Mesodermal cell (in vitro differentiated cells): Measurements from ENCODE around the gene FAIM2.

Experiments used
- H3K27ac ChIP-seq: 2 replicates; pipeline ENCODE4 v1.7.0; 2013; ENCODE audit warnings: mild to moderate bottlenecking, low read depth, low read length, moderate library complexity; ENCODE audit not compliant: severe bottlenecking
- H3K36me3 ChIP-seq: 2 replicates; pipeline ENCODE4 v1.7.1; 2013; ENCODE audit warnings: mild to moderate bottlenecking, low read length, moderate library complexity; ENCODE audit not compliant: control insufficient read depth, insufficient read depth
- H3K4me1 ChIP-seq: one replicate; pipeline ENCODE4 v1.7.1; 2013; ENCODE audit warnings: mild to moderate bottlenecking, low read length; ENCODE audit not compliant: insufficient read depth, control insufficient read depth, poor library complexity, severe bottlenecking
- H3K4me3 ChIP-seq: 2 replicates; pipeline ENCODE4 v1.7.0; 2013; ENCODE audit warnings: low read length, control low read depth, mild to moderate bottlenecking; ENCODE audit not compliant: insufficient read depth, poor library complexity, severe bottlenecking; ENCODE audit errors: extremely low read depth
- H3K9me3 ChIP-seq: 2 replicates; pipeline ENCODE4 v1.7.1; 2013; ENCODE audit warnings: mild to moderate bottlenecking, low read length, moderate library complexity; ENCODE audit not compliant: control insufficient read depth
- WGBS, 2 experiments: methylation state at CpG; one replicate each; pipeline ENCODE4 v1.1.5; 2013; ENCODE audit warnings: missing lambda C conversion rate in 2 of 2; ENCODE audit not compliant: insufficient coverage in 2 of 2; 5-methylcytosine and 5-hydroxymethylcytosine counted together

FAIM2 gene

GRCh38 chr12:49854976-49855375 lies 48.7 kb downstream of the FAIM2 start:
- Histone ChIP-seq H3K4me1 (no peaks in the 10 kb centered on the region), H3K36me3 (no peaks in the 10 kb centered on the region), H3K27ac (no peak overlapping the region), H3K4me3 (no peak overlapping the region), H3K9me3 (no peaks in the 10 kb centered on the region)
- WGBS, 2 experiments = 94 to 95% methylated on average over 3 of the region's 4 CpGs

GRCh38 chr12:49853671-49854070 lies 50.0 kb downstream of the FAIM2 start:
- 72 to 78% methylated on average over 2 of the region's 2 CpGs for WGBS, 2 experiments
- Histone ChIP-seq H3K36me3 (no peaks in the 10 kb centered on the region), H3K4me1 (no peaks in the 10 kb centered on the region), H3K4me3 (no peak overlapping the region), H3K27ac (no peak overlapping the region), H3K9me3 (no peaks in the 10 kb centered on the region)

GRCh38 chr12:49847161-49847560 lies 56.5 kb downstream of the FAIM2 start:
- Histone ChIP-seq H3K27ac (no peak overlapping the region), H3K36me3 (no peaks in the 10 kb centered on the region), H3K9me3 (no peaks in the 10 kb centered on the region), H3K4me3 (no peak overlapping the region), H3K4me1 (no peaks in the 10 kb centered on the region)
- WGBS, 2 experiments = 39 to 68% methylated on average over 2 of the region's 2 CpGs

- Histone ChIP-seq H3K4me1 (no peaks in the 10 kb centered on the region), H3K9me3 (no peaks in the 10 kb centered on the region), H3K36me3 (no peaks in the 10 kb centered on the region), H3K27ac (no peak overlapping the region), H3K4me3 (no peak overlapping the region)
- 80% methylated on average over 1 of the region's 2 CpGs; no CpG with 5 or more reads in 1 of the 2 experiments for WGBS, 2 experiments
Measured at GRCh38 chr12:49846032-49846431, 57.7 kb downstream of the FAIM2 start.

- Histone ChIP-seq H3K36me3 (no peaks in the 10 kb centered on the region), H3K4me1 (no peaks in the 10 kb centered on the region), H3K9me3 (no peaks in the 10 kb centered on the region), H3K4me3 (peak overlapping the region; percentile 66), H3K27ac (no peak overlapping the region)
- WGBS, 2 experiments = 97 to 100% methylated on average over 3 of the region's 4 CpGs
Measured at GRCh38 chr12:49843876-49844437, 59.7 kb downstream of the FAIM2 start.

- Histone ChIP-seq H3K9me3 (no peaks in the 10 kb centered on the region), H3K36me3 (no peaks in the 10 kb centered on the region), H3K4me1 (no peaks in the 10 kb centered on the region), H3K27ac (peak overlapping the region; percentile 88), H3K4me3 (peak overlapping the region; percentile 66)
- WGBS, 2 experiments = 82 to 100% methylated on average over 4 of the region's 7 CpGs
Measured at GRCh38 chr12:49843411-49843810, 60.3 kb downstream of the FAIM2 start.

GRCh38 chr12:49842519-49843352 lies 61.0 kb downstream of the FAIM2 start, which contains the start of gene BCDIN3D:
BCDIN3D (minus strand) TSS chr12:49843106; CDS start chr12:49843087, 19 bp downstream.
- Histone ChIP-seq H3K9me3 (no peaks in the 10 kb centered on the region), H3K4me3 (peak within 1 kb of the TSS; percentile 66), H3K27ac (peak within 1 kb of the TSS; percentile 88), H3K4me1 (no peaks in the 10 kb centered on the region), H3K36me3 (no peaks in the 10 kb centered on the region)
- WGBS, 2 experiments = 0 to 1% methylated on average over 35 to 52 of the region's 55 CpGs

GRCh38 chr12:49838973-49839633 lies 64.6 kb downstream of the FAIM2 start:
- Histone ChIP-seq H3K36me3 (no peaks in the 10 kb centered on the region), H3K4me1 (no peaks in the 10 kb centered on the region), H3K4me3 (no peak overlapping the region), H3K9me3 (no peaks in the 10 kb centered on the region), H3K27ac (no peak overlapping the region)
- 52% methylated on average over 3 of the region's 3 CpGs for WGBS, 2 experiments

GRCh38 chr12:49832836-49833421 lies 70.8 kb downstream of the FAIM2 start:
- no peaks in the 10 kb centered on the region for H3K36me3 ChIP-seq
- WGBS, 2 experiments = 82 to 93% methylated on average over 3 to 4 of the region's 5 CpGs
- H3K4me1 ChIP-seq = peaks cover 5% of the 10 kb centered on the region
- H3K4me3 ChIP-seq = no peak overlapping the region
- no peak overlapping the region for H3K27ac ChIP-seq
- H3K9me3 ChIP-seq = no peaks in the 10 kb centered on the region

- H3K27ac ChIP-seq = no peak overlapping the region
- H3K4me1 ChIP-seq = peaks cover 5% of the 10 kb centered on the region
- no peaks in the 10 kb centered on the region for H3K36me3 ChIP-seq
- no peak overlapping the region for H3K4me3 ChIP-seq
- 100% methylated on average over 2 of the region's 2 CpGs; no CpG with 5 or more reads in 1 of the 2 experiments for WGBS, 2 experiments
- H3K9me3 ChIP-seq = no peaks in the 10 kb centered on the region
Measured at GRCh38 chr12:49831717-49832116, 72.0 kb downstream of the FAIM2 start.
